HepG2 (cell line): Measurements from ENCODE around the gene CDKN1A. TPM values are rescaled to one million over a fixed set of nuclear protein-coding genes. Genes with fewer than 3 reads are reported as not detected.
A peak's percentile ranks its signal among the peaks of the same experiment; 100 is the strongest.

Experiments
- ASH2L ChIP-seq: fragments of 300-600, 200-600 bp; sonication (generic); IDR thresholded peaks from 2 replicates; pipeline ENCODE4 v1.7.0; 2017; ENCODE audit warnings: low read depth, mild to moderate bottlenecking, moderate library complexity, mixed read lengths, low read length; ENCODE audit not compliant: insufficient read length
- CHCHD3 ChIP-seq: sonication (generic); formaldehyde crosslinking; IDR thresholded peaks from 2 replicates; pipeline ENCODE4 v1.8.0; 2022; ENCODE audit warnings: mild to moderate bottlenecking, missing genetic modification reagents, moderate library complexity
- FOXP1 ChIP-seq, 2 experiments: fragments of 450-650 bp in 1 of 2; IDR thresholded peaks; 2 replicates each; pipeline ENCODE4 v1.6.1; 2017 to 2018; ENCODE audit warnings: antibody characterized with exemption in 1 of 2
- GLI4 ChIP-seq: sonication (generic); formaldehyde crosslinking; IDR thresholded peaks from 2 replicates; pipeline ENCODE4 v1.5.1; 2020; ENCODE audit warnings: missing genetic modification reagents, mild to moderate bottlenecking, moderate library complexity, borderline replicate concordance
- HOMEZ ChIP-seq: IDR thresholded peaks from 2 replicates; pipeline ENCODE4 v1.6.1; 2016; ENCODE audit warnings: low read depth
- IKZF1 ChIP-seq: fragments of 450-650 bp; IDR thresholded peaks from 2 replicates; pipeline ENCODE4 v1.7.1; 2016
- MEF2D ChIP-seq: sonication (generic); formaldehyde crosslinking; IDR thresholded peaks from 2 replicates; pipeline ENCODE4 v1.5.1; 2020; ENCODE audit warnings: mild to moderate bottlenecking, missing genetic modification reagents
- MTERF4 ChIP-seq: sonication (generic); formaldehyde crosslinking; IDR thresholded peaks from 2 replicates; pipeline ENCODE4 v1.8.0; 2023; ENCODE audit warnings: mild to moderate bottlenecking, missing genetic modification reagents
- SMC3 ChIP-seq: IDR thresholded peaks from 2 replicates; pipeline ENCODE4 v1.6.1; 2011; ENCODE audit warnings: low read length, improper control_type of control experiment
- ZFP37 ChIP-seq: sonication (generic); formaldehyde crosslinking; IDR thresholded peaks from 2 replicates; pipeline ENCODE4 v1.4.0; 2020; ENCODE audit warnings: missing genetic modification reagents, borderline replicate concordance
- ZFP62 ChIP-seq: sonication (generic); formaldehyde crosslinking; IDR thresholded peaks from 2 replicates; pipeline ENCODE4 v1.4.0; 2020; ENCODE audit warnings: missing genetic modification reagents
- ZNF136 ChIP-seq: sonication (generic); formaldehyde crosslinking; IDR thresholded peaks from 2 replicates; pipeline ENCODE4 v1.8.1; 2022; ENCODE audit warnings: low read depth, mild to moderate bottlenecking, moderate library complexity, missing genetic modification reagents
- ZNF251 ChIP-seq: sonication (generic); formaldehyde crosslinking; IDR thresholded peaks from 2 replicates; pipeline ENCODE4 v1.9.0; 2021; ENCODE audit warnings: mild to moderate bottlenecking, missing genetic modification reagents
- ZNF317 ChIP-seq: sonication (generic); formaldehyde crosslinking; IDR thresholded peaks from 2 replicates; pipeline ENCODE4 v1.5.0; 2020; ENCODE audit warnings: mild to moderate bottlenecking, missing genetic modification reagents
- ZNF34 ChIP-seq: sonication (generic); formaldehyde crosslinking; IDR thresholded peaks from 2 replicates; pipeline ENCODE4 v1.4.0; 2020; ENCODE audit warnings: mild to moderate bottlenecking, missing genetic modification reagents, borderline replicate concordance
- ZNF44 ChIP-seq: sonication (generic); formaldehyde crosslinking; IDR thresholded peaks from 2 replicates; pipeline ENCODE4 v1.5.1; 2020; ENCODE audit warnings: mild to moderate bottlenecking, missing genetic modification reagents
- ZNF468 ChIP-seq: sonication (generic); formaldehyde crosslinking; IDR thresholded peaks from 2 replicates; pipeline ENCODE4 v1.8.0; 2022; ENCODE audit warnings: mild to moderate bottlenecking, moderate library complexity, missing genetic modification reagents
- ZNF574 ChIP-seq: sonication (generic); formaldehyde crosslinking; IDR thresholded peaks from 2 replicates; pipeline ENCODE4 v1.4.0; 2020; ENCODE audit warnings: missing genetic modification reagents
- ZNF598 ChIP-seq: sonication (generic); formaldehyde crosslinking; IDR thresholded peaks from 2 replicates; pipeline ENCODE4 v1.5.1; 2020; ENCODE audit warnings: mild to moderate bottlenecking, missing genetic modification reagents, borderline replicate concordance
- ZNF616 ChIP-seq: sonication (generic); formaldehyde crosslinking; IDR thresholded peaks from 2 replicates; pipeline ENCODE4 v1.5.0; 2020; ENCODE audit warnings: low read depth, mild to moderate bottlenecking, missing genetic modification reagents
- polyA plus RNA-seq, 8 experiments: library from polyadenylated mRNA; depleted of rRNA in 3 of 8; stranded (reverse) in 7 of 8; unstranded in 1 of 8; fragments of >200 nt; fragmentation: Illumina TruSeq in 4 of 8; extraction: Trizol in 4 of 8; gene quantifications; 2 replicates each; pipeline versions ENCODE4 v1.2.1 to v1.2.3, GENCODE V29; 2011 to 2016; ENCODE audit warnings: low read depth in 4 of 8, missing spikeins in 1 of 8, mixed read lengths in 1 of 8; ENCODE audit not compliant: insufficient read depth in 1 of 8
- total RNA-seq, 5 experiments: library from RNA; depleted of rRNA; stranded (reverse); fragments of >200 nt; fragmentation: Illumina TruSeq; extraction: Trizol; gene quantifications; 2 replicates each; pipeline ENCODE4 v1.2.3, GENCODE V29; 2016; ENCODE audit warnings: low read depth in 1 of 5
- TF ChIP-seq, protein P1 (sequence below): sonication (generic); formaldehyde crosslinking; IDR thresholded peaks from 2 replicates; pipeline ENCODE4 v1.4.0; 2020; ENCODE audit warnings: missing genetic modification reagents

Gene CDKN1A
- total and polyA plus RNA-seq, 2 of the 13 experiments (the other 11 are each of a cell fraction or from before 2014, with no cell fraction given): 60.7 to 92.1 TPM

DNA sequence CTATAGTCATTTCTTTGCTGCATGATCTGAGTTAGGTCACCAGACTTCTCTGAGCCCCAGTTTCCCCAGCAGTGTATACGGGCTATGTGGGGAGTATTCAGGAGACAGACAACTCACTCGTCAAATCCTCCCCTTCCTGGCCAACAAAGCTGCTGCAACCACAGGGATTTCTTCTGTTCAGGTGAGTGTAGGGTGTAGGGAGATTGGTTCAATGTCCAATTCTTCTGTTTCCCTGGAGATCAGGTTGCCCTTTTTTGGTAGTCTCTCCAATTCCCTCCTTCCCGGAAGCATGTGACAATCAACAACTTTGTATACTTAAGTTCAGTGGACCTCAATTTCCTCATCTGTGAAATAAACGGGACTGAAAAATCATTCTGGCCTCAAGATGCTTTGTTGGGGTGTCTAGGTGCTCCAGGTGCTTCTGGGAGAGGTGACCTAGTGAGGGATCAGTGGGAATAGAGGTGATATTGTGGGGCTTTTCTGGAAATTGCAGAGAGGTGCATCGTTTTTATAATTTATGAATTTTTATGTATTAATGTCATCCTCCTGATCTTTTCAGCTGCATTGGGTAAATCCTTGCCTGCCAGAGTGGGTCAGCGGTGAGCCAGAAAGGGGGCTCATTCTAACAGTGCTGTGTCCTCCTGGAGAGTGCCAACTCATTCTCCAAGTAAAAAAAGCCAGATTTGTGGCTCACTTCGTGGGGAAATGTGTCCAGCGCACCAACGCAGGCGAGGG lies 594 bp upstream of the CDKN1A start (continued):
- peak; percentile 84; the same call in 1 of the 2 replicates for TF ChIP-seq GLI4 (CRISPR knock-in tag)
- TF ChIP-seq ZNF317: peak; percentile 67
- no peak for TF ChIP-seq ZFP62 (CRISPR knock-in tag)
- TF ChIP-seq ZNF251 (CRISPR knock-in tag): no peak
- TF ChIP-seq ZFP37 (CRISPR knock-in tag): peak; percentile 64; the same call in 1 of the 2 replicates
- peak; percentile 45; the same call in 1 of the 2 replicates for TF ChIP-seq MEF2D (CRISPR knock-in tag)
- peak; percentile 41; the same call in 1 of the 2 replicates for TF ChIP-seq ZNF468 (CRISPR knock-in tag)
- no peak for TF ChIP-seq MTERF4 (CRISPR knock-in tag)
- no peak for TF ChIP-seq ZNF34
- peak; percentile 76; the same call in 1 of the 2 replicates for TF ChIP-seq ZNF44 (CRISPR knock-in tag)
- TF ChIP-seq IKZF1: no peak
- TF ChIP-seq CHCHD3 (CRISPR knock-in tag): no peak
- TF ChIP-seq ZNF598: no peak
- TF ChIP-seq ASH2L: peak; percentile 70
- no peak for TF ChIP-seq SMC3
- 0 out of 2 replicates have a peak, but pooled peaks have one; percentile 29 for TF ChIP-seq FOXP1 (IDR thresholded peaks at IDR 0.05)
- TF ChIP-seq FOXP1 (CRISPR knock-in tag; IDR thresholded peaks at IDR 0.05): peak; percentile 78
- TF ChIP-seq ZNF616 (CRISPR knock-in tag): no peak
- TF ChIP-seq, protein P1, sequence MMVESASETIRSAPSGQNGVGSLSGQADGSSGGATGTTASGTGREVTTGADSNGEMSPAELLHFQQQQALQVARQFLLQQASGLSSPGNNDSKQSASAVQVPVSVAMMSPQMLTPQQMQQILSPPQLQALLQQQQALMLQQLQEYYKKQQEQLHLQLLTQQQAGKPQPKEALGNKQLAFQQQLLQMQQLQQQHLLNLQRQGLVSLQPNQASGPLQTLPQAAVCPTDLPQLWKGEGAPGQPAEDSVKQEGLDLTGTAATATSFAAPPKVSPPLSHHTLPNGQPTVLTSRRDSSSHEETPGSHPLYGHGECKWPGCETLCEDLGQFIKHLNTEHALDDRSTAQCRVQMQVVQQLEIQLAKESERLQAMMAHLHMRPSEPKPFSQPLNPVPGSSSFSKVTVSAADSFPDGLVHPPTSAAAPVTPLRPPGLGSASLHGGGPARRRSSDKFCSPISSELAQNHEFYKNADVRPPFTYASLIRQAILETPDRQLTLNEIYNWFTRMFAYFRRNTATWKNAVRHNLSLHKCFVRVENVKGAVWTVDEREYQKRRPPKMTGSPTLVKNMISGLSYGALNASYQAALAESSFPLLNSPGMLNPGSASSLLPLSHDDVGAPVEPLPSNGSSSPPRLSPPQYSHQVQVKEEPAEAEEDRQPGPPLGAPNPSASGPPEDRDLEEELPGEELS (CRISPR knock-in tag): peak; percentile 74
- no peak for TF ChIP-seq ZNF574 (CRISPR knock-in tag)
- peak; percentile 62; the same call in 1 of the 2 replicates for TF ChIP-seq HOMEZ
- 0 out of 2 replicates have a peak, but pooled peaks have one; percentile 26 for TF ChIP-seq ZNF136 (CRISPR knock-in tag)
